Tibial artery (tissue), 4 donors: ENCODE measurements around the gene GCNT4.

Experiments
- DNase-seq, 2 donors: peaks; one replicate each; pipeline ENCODE4 v3.0.0-alpha.2; 2019
- H3K27ac ChIP-seq, 2 donors: fragments of 200-600 bp; sonication (generic) in 1 of 2; 1 replicate in 1 of 2; 2 replicates in 1 of 2; pipeline ENCODE4 v1.5.1; 2018 to 2019; ENCODE audit warnings: mild to moderate bottlenecking in 1 of 2
- H3K27me3 ChIP-seq, 2 donors: fragments of 200-600 bp; sonication (generic) in 1 of 2; one replicate each; pipeline versions ENCODE4 v1.5.1 to v1.6.0; 2016 to 2019
- H3K36me3 ChIP-seq, 3 donors: fragments of 200-600 bp; sonication (generic) in 2 of 3; one replicate each; pipeline ENCODE4 v1.5.1; 2016 to 2019; ENCODE audit warnings: mild to moderate bottlenecking in 2 of 3
- H3K4me1 ChIP-seq, 4 donors: fragments of 200-600 bp; sonication (generic) in 2 of 4; 1 replicate in 3 of 4; 2 replicates in 1 of 4; pipeline ENCODE4 v1.5.1; 2016 to 2019
- H3K4me3 ChIP-seq, 2 donors: fragments of 200-600 bp; sonication (generic) in 1 of 2; 1 replicate in 1 of 2; 2 replicates in 1 of 2; pipeline ENCODE4 v1.5.1; 2018 to 2019; ENCODE audit warnings: mild to moderate bottlenecking in 2 of 2
- H3K9me3 ChIP-seq, 3 donors: fragments of 200-600 bp; sonication (generic) in 1 of 3; one replicate each; pipeline ENCODE4 v1.5.1; 2016 to 2019
- intact Hi-C: fragments of 100-400 bp; cut with DNase I; formaldehyde crosslinking; loops from one replicate; pipeline ENCODE4 v1.15.0; 2023; ENCODE audit warnings: low total_unique reads
- TF ChIP-seq, protein P1 (sequence below), 2 experiments: fragments of 200-600 bp in 1 of 2; fragments of 450-650 bp in 1 of 2; IDR thresholded peaks; one replicate each; pipeline ENCODE4 v1.5.1; 2017 to 2019; ENCODE audit warnings: antibody characterized with exemption in 2 of 2, mild to moderate bottlenecking in 1 of 2, moderate library complexity in 1 of 2

Gene GCNT4

DNA sequence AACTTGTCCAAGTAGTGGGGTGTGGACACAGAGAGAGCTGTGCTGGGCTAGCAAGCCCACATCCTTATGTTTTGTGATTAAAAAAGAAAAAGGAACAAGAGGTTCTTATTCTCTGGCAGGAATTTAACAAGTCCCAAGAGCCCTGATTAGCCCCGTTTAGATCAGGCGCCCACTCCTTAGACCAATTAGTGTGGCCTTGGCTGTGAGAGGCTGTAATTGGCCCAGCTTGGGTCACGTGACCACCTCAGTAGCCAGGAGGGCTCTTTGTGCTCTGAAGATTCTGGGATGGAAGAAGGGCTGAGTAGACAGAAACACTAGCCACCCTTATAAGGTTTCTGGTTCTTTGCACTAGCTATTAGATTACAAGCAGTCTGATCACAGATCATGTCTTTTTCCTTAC is 31.1 kb downstream of the GCNT4 start:
- TF ChIP-seq, protein P1, sequence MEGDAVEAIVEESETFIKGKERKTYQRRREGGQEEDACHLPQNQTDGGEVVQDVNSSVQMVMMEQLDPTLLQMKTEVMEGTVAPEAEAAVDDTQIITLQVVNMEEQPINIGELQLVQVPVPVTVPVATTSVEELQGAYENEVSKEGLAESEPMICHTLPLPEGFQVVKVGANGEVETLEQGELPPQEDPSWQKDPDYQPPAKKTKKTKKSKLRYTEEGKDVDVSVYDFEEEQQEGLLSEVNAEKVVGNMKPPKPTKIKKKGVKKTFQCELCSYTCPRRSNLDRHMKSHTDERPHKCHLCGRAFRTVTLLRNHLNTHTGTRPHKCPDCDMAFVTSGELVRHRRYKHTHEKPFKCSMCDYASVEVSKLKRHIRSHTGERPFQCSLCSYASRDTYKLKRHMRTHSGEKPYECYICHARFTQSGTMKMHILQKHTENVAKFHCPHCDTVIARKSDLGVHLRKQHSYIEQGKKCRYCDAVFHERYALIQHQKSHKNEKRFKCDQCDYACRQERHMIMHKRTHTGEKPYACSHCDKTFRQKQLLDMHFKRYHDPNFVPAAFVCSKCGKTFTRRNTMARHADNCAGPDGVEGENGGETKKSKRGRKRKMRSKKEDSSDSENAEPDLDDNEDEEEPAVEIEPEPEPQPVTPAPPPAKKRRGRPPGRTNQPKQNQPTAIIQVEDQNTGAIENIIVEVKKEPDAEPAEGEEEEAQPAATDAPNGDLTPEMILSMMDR (IDR thresholded peaks at IDR 0.05): no peak
- intact Hi-C loops: no loop called here
- H3K27ac ChIP-seq: no peak overlapping the region
- H3K36me3 ChIP-seq: no peaks in the 10 kb centered on the region
- no peak for DNase-seq
- no peak overlapping the region for H3K4me3 ChIP-seq
- no peaks in the 10 kb centered on the region for H3K4me1 ChIP-seq
- no peaks in the 10 kb centered on the region for H3K27me3 ChIP-seq
- H3K9me3 ChIP-seq: no peaks in the 10 kb centered on the region

DNA sequence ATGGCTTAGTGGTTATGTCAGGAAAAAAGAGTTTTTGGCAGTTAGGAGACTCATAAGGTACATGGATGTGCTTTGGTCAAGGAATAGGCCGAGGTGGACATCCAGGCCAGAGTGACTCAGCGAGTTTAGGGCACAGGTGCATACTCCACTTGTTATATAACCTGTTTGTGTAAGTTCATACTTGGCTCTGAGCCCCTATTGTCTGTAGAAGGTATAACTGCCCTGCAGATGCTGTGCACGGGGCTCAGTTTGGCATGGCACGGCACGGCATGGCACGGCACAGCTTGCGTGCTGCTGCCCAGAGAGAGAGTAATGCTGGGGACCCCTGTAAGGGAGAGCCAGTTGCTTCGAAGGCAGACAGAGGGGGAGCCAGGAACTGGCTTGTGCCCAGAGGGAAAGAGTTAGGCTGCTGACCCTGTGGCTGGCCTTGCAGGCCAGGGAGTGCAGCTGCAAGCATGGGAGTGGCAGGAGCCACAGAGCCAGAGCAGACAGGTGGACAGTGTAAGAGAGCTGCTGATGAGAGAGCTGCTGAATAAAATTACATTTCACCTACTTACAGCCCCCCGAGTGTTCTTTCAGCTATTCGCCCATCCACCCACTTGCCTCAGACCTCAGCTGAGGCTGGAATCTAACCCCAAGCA is 32.2 kb downstream of the GCNT4 start:
- intact Hi-C loops: no loop called here

DNA sequence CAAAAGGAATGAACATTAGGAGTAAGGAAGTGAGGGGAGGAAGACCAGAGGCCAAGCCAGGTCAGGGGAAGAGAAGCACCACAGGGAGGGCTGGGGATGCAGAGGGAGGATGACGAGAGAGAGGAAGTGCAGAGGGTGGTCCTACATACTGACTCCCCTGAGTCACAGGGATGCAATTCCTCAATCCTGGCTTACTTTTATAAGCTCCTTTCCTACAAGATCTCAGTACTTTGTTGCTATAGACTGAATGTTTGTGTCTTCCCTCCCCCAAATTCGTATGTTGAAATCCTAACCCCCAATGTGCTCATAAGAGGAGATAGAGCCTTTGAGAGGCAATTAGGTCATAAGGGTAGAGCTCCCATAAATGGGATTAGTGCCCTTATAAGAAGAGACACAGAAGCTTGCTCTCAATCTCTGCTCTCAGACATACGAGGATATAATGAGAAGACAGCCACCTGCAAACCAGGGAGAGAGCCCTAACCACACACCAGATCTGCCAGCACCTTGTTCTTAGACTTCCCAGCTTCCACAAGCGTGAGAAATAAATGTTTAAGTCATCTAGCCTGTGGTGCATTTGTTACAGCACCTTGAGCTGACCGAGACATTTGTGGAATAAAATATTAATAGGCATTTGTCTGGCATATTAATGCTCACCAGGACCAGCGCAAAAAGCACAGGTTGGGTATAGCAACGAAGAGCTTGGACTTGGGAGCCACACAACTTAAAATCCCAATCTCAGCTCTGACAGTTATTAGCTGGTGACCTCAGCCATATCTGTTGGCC is 33.4 kb downstream of the GCNT4 start:
- DNase-seq: no peak
- Histone ChIP-seq H3K4me3 (no peak overlapping the region), H3K27ac (no peak overlapping the region), H3K4me1 (no peaks in the 10 kb centered on the region), H3K27me3 (no peaks in the 10 kb centered on the region), H3K36me3 (no peaks in the 10 kb centered on the region), H3K9me3 (no peaks in the 10 kb centered on the region)
- intact Hi-C loops: no loop called here
- TF ChIP-seq, protein P1 (IDR thresholded peaks at IDR 0.05): no peak

More for the DNA sequence above, 32.2 kb downstream of the GCNT4 start:
- H3K27me3 ChIP-seq: no peaks in the 10 kb centered on the region
- H3K9me3 ChIP-seq: no peaks in the 10 kb centered on the region
- DNase-seq: no peak
- no peaks in the 10 kb centered on the region for H3K4me1 ChIP-seq
- TF ChIP-seq, protein P1 (IDR thresholded peaks at IDR 0.05): no peak
- no peaks in the 10 kb centered on the region for H3K36me3 ChIP-seq
- H3K27ac ChIP-seq: no peak overlapping the region
- no peak overlapping the region for H3K4me3 ChIP-seq

DNA sequence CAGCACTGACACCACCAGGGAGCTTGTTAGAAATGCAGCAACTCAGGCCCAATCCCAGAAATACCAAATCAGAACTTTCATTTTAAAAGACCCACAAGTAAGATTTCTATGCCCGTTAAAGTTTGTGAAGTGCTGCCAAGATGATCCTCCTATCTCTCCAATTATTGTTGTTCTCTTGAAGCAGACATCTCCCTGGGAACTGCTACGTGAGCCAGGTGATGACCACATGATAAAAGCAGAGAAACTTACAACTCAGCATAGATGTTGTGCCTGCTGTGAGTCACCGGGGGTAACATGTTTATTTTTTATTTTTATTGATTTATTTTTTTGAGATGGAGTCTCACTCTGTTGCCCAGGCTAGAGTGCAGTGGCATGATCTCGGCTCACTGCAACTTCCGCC is 34.4 kb downstream of the GCNT4 start:
- DNase-seq: no peak
- TF ChIP-seq, protein P1 (IDR thresholded peaks at IDR 0.05): no peak
- Histone ChIP-seq H3K9me3 (no peaks in the 10 kb centered on the region), H3K36me3 (no peaks in the 10 kb centered on the region), H3K4me3 (no peak overlapping the region), H3K4me1 (no peaks in the 10 kb centered on the region), H3K27ac (no peak overlapping the region), H3K27me3 (no peaks in the 10 kb centered on the region)
- intact Hi-C loops: no loop called here

DNA sequence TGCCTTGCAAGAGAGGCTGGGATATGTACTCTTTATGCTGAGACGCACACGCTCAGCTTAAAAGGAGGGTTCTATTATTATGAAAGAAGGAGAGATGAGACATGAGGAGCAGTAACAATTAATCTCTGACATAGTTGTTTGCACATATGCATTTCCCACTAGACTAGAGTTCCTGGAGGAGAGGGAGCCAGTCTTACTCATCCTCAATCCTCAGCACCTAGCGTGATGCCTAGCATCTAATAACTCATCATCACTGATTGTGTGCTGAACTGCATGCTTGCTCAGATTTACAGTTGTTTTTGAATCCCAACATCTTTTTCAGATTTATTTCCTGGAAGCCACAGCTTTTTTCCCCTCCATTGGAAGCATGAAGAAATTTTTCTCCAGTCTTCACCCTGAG is 35.5 kb downstream of the GCNT4 start:
- Histone ChIP-seq H3K9me3 (no peaks in the 10 kb centered on the region), H3K4me3 (no peak overlapping the region), H3K27me3 (no peaks in the 10 kb centered on the region), H3K27ac (no peak overlapping the region), H3K4me1 (no peaks in the 10 kb centered on the region), H3K36me3 (no peaks in the 10 kb centered on the region)
- DNase-seq: no peak
- intact Hi-C loops: no loop called here
- TF ChIP-seq, protein P1 (IDR thresholded peaks at IDR 0.05): no peak
